ENCODE measurements around the gene ULK4. TPM values are rescaled to one million over a fixed set of nuclear protein-coding genes. Genes with fewer than 3 reads are reported as not detected.

The ULK4 gene
- total RNA-seq, 1 experiment from 2014 or later = 6.6 TPM

DNA sequence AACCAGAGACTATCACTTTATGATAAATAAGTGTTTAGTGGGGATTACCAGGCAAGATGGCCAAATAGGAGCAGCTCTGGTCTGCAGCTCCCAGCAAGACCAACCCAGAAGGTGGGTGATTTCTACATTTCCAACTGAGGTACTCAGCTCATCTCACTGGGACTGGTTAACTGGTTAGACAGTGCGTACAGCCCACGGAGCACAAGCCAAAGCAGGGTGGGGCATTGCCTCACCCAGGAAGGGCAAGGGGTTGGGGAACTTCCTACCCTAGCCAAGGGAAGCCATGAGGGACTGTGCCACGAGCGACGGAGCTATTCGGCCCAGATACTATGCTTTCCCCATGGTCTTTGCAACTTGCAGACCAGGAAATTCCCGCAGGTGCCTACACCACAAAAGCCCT, 591.6 kb downstream of the ULK4 start:
- Histone ChIP-seq H3K27me3 (ENCODE audit: control insufficient read depth, insufficient read depth, low read length) (no peaks in the 10 kb centered on the region), H3K4me3 (ENCODE audit: insufficient read depth, low read depth, low read length) (no peak overlapping the region), H3K36me3 (replicated peaks; ENCODE audit: control insufficient read depth, insufficient read depth, low read length) (no peaks in the 10 kb centered on the region)
- DNase-seq = no peak

DNA sequence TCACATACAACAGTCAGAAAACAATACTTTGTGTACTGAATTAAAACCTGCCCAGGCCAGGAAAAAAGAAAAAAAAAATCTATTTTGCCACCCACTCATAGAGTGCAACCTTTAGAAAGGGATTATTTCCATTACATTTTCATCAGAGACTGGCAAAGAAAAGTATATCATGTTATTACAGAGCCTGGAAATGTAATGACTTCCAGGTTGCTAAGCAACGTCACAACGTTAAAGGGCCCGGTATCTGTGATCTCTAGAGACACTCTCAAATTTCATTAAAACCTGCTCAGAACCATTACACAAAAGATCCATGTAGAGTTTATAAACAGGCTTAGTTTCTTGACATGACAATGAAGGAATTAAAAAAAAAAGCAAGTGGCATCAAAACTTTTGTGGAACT, 592.1 kb downstream of the ULK4 start:
- no peak for DNase-seq
- Histone ChIP-seq H3K36me3 (replicated peaks; ENCODE audit: control insufficient read depth, insufficient read depth, low read length) (no peaks in the 10 kb centered on the region), H3K27me3 (ENCODE audit: control insufficient read depth, insufficient read depth, low read length) (no peaks in the 10 kb centered on the region), H3K4me3 (ENCODE audit: insufficient read depth, low read depth, low read length) (no peak overlapping the region)

DNA sequence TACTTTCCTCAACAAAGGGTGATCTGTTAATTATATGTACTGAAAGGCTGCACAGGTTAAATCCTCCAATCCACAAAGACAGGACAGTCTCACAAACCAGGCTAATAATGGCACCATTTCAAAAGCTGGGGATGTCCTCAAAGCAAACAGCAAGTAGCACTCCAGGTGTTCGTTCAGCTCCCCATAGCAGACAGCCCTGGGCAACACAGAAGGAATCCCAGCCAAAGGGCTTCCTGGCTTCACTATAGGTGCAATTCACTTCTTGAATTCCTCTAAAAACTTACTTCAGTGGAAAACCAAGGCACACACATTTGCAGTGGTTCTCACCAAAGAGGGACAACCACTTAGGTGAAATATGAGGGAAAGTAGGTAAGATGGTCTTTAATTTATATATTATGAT, 595.9 kb downstream of the ULK4 start:
- H3K4me3 ChIP-seq (ENCODE audit: insufficient read depth, low read depth, low read length) = no peak overlapping the region
- no peaks in the 10 kb centered on the region for H3K27me3 ChIP-seq (ENCODE audit: control insufficient read depth, insufficient read depth, low read length)
- H3K36me3 ChIP-seq (replicated peaks; ENCODE audit: control insufficient read depth, insufficient read depth, low read length) = no peaks in the 10 kb centered on the region
- no peak for DNase-seq

DNA sequence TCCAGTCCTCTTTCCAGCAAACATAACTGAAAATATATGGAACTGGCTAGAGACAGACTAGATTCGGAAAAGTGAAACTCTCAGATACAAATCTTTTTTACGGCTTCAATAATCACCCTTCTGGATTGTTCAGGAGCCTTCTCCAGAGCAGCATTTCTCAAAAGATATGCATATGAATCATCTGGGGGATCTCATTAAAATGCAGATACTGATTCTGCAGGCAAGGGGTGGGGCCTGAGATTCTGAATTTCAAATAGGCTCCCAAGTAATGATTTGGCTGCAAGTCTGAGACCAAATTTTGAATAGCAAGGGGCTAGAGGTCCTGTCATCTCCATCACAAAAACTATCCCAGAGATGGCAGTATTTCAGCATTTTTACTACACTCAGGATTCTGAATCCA, 597.2 kb downstream of the ULK4 start:
- DNase-seq = no peak
- no peaks in the 10 kb centered on the region for H3K36me3 ChIP-seq (replicated peaks; ENCODE audit: control insufficient read depth, insufficient read depth, low read length)
- H3K27me3 ChIP-seq (ENCODE audit: control insufficient read depth, insufficient read depth, low read length) = no peaks in the 10 kb centered on the region
- no peak overlapping the region for H3K4me3 ChIP-seq (ENCODE audit: insufficient read depth, low read depth, low read length)

DNA sequence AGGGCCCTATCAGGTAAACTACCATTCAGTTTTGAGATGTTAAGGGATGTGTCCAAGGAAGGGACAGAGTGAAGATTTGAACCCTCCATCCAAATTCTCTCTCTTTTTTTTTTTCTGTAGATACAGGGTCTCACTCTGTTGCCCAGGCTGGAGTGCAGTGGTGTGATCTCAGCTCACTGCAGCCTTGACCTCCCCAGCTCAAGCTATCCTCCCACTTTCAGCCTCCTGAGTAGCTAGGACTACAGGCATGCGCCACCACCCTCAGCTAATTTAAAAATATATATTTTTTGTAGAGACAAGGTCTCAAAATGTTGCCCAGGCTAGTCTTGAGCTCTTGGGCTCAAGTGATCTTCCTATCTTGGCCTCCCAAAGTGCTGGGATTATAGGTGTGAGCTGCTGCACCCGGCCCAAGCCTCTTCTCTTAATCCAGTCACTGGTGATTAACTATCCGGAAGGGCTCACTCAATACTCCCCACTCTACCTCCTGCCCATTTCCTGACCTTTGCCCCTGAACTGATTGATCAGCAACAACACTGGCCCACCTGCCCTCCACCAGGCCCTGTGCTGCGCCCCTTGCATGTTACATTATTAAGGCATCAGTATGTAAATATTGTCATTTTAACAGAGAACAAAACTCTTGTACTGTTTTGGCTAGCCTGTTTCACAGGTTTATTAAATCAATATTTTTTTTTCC, 597.9 kb downstream of the ULK4 start:
- DNase-seq = no peak
- no peaks in the 10 kb centered on the region for H3K27me3 ChIP-seq (ENCODE audit: control insufficient read depth, insufficient read depth, low read length)
- H3K36me3 ChIP-seq (replicated peaks; ENCODE audit: control insufficient read depth, insufficient read depth, low read length) = no peaks in the 10 kb centered on the region
- no peak overlapping the region for H3K4me3 ChIP-seq (ENCODE audit: insufficient read depth, low read depth, low read length)

DNA sequence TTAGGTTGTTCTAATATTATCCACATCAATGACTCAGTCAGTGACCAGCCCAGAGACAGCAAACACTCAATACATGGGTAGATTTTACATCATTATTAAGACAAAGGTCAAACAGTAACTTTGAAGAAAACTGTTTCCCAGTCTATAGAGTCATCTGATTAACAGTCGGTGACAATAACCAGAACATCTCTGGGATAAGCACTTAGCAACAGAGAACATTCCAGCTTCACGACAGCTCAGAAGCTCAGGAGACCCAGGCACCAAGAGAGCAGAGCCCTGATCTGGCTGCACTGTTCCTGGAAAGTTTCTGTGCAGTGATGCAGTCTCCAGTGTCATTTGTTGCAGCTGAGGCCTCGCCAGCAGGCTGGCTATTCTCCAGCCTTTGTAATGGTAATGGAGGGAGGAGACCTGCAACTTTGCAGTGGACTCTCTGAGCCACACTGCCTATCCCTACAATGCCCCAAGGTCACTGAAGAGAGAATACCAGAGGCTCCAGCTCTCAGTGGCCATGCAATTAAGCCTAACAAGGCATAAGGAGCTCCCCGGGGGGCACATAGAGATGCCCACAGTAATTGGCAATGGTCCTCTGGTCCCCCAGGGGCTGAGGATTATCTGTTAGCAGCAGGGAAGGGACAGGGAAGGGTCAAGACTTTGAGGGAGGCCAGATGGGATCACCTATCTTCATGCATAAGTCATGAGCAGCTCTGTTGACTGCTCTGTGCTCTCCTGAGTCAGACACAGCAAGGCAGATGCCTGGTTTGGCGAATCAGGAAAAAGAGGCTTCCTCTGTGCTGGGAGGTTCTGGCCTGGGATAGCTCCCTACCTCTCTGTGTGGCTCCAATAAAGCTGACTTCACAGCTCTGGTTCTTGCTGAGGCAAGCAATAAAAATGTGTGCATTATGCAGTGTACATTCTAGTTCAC, 599.0 kb downstream of the ULK4 start:
- peak; percentile 33 for DNase-seq
- no peak overlapping the region for H3K4me3 ChIP-seq (ENCODE audit: insufficient read depth, low read depth, low read length)
- no peaks in the 10 kb centered on the region for H3K27me3 ChIP-seq (ENCODE audit: control insufficient read depth, insufficient read depth, low read length)
- H3K36me3 ChIP-seq (replicated peaks; ENCODE audit: control insufficient read depth, insufficient read depth, low read length) = no peaks in the 10 kb centered on the region

DNA sequence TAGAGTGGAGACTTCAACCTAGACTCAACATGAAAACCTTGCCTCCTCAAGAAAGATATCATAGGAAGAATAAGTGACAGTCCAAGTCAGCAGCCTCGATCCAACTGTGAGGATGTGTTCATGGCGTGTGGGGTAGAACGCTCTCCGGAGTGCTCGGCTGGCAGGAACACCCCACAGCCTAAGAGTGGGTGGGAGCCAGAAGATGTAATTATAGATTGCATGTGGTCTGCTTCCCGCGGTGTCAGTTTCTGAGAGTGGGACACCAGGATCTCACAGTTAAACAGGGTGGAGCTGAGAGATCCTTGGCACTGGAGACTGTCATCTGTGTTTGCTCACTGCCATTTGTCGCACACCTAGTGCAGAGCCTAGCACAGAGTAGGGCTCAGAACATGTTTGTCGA, 604.6 kb downstream of the ULK4 start:
- Histone ChIP-seq H3K36me3 (replicated peaks; ENCODE audit: control insufficient read depth, insufficient read depth, low read length) (no peaks in the 10 kb centered on the region), H3K4me3 (ENCODE audit: insufficient read depth, low read depth, low read length) (no peak overlapping the region), H3K27me3 (ENCODE audit: control insufficient read depth, insufficient read depth, low read length) (no peaks in the 10 kb centered on the region)
- DNase-seq = no peak

DNA sequence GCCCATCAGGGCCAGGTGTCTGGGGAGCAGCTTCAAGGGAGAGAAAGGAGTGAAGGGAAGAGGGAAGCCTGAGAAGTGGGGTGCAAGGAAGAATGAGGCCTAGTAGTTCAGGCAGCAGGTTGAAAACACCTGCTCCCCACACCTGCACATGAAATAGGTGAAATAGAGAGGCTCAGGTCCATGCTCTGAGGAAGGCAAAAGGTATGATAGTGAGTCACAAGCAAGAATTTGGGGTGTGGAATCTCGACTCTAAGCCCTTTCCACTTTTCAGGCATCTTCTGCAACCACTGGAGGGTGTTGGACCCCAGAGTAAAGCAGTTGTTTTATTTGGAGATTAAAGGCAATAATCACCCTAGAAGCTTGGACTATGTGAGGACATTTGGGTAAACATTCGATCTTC, 605.1 kb downstream of the ULK4 start:
- Histone ChIP-seq H3K36me3 (replicated peaks; ENCODE audit: control insufficient read depth, insufficient read depth, low read length) (no peaks in the 10 kb centered on the region), H3K4me3 (ENCODE audit: insufficient read depth, low read depth, low read length) (no peak overlapping the region), H3K27me3 (ENCODE audit: control insufficient read depth, insufficient read depth, low read length) (no peaks in the 10 kb centered on the region)
- DNase-seq = no peak

DNA sequence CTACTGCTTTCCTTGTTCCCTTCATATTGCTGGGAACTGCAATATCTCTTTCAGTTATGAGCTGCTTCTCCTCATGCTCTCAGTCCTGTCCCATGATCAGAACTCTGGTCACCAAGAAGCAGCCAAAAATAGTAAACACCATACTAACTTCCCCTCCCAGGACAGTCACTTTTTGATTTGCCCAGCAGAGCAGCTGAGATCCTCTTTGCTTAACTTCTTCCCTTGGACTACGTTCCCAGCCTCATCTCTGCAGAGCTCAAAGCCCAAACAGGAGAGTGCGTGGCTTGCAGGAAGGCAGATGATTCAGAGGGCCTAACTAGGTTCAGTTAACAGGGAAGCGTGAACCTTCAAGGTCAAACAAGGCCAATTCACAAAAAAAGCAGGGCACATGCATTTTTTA, 609.4 kb downstream of the ULK4 start:
- H3K27me3 ChIP-seq (ENCODE audit: control insufficient read depth, insufficient read depth, low read length) = no peaks in the 10 kb centered on the region
- H3K4me3 ChIP-seq (ENCODE audit: insufficient read depth, low read depth, low read length) = no peak overlapping the region
- no peak for DNase-seq
- H3K36me3 ChIP-seq (replicated peaks; ENCODE audit: control insufficient read depth, insufficient read depth, low read length) = no peaks in the 10 kb centered on the region

DNA sequence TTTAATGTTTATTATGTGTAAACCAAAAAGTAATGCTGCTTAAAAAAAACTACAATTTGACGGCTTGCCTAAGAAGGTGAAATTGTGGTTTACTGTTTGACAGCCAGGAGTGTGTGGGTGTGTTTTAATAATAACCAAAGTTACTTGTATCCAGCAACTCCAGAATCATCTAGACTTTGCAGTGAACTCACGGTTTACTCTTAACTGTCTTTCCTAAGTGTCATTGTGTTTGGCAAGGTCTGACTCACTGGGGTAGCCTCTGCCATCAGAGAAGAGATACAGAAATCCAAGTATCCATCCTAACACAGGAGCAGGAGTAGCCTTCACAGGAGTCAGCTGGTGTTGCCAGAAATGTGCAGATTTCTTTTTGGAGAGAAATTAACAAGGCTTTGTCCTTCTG, 611.5 kb downstream of the ULK4 start:
- no peaks in the 10 kb centered on the region for H3K27me3 ChIP-seq (ENCODE audit: control insufficient read depth, insufficient read depth, low read length)
- H3K36me3 ChIP-seq (replicated peaks; ENCODE audit: control insufficient read depth, insufficient read depth, low read length) = no peaks in the 10 kb centered on the region
- no peak overlapping the region for H3K4me3 ChIP-seq (ENCODE audit: insufficient read depth, low read depth, low read length)
- no peak for DNase-seq

DNA sequence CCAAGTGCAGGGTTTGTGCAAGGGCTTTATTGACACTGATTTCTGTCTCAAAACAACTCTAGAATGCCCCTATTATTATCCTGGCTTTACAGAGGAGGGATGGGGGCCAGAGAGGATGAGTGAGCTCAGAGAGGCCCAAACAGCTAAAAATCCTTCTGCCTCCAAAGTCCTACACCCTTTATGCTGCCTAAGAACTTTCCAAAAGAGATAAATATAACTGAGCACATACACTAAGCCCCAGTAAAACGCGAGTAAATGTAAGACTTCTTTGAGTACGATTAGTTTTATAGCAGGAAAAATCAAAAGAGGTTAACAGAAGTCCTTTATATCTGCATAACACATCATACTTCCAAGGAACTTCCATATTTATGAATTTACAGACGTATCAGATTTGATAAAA, 613.5 kb downstream of the ULK4 start:
- Histone ChIP-seq H3K4me3 (ENCODE audit: insufficient read depth, low read depth, low read length) (no peak overlapping the region), H3K36me3 (replicated peaks; ENCODE audit: control insufficient read depth, insufficient read depth, low read length) (no peaks in the 10 kb centered on the region), H3K27me3 (ENCODE audit: control insufficient read depth, insufficient read depth, low read length) (no peaks in the 10 kb centered on the region)
- no peak for DNase-seq

DNA sequence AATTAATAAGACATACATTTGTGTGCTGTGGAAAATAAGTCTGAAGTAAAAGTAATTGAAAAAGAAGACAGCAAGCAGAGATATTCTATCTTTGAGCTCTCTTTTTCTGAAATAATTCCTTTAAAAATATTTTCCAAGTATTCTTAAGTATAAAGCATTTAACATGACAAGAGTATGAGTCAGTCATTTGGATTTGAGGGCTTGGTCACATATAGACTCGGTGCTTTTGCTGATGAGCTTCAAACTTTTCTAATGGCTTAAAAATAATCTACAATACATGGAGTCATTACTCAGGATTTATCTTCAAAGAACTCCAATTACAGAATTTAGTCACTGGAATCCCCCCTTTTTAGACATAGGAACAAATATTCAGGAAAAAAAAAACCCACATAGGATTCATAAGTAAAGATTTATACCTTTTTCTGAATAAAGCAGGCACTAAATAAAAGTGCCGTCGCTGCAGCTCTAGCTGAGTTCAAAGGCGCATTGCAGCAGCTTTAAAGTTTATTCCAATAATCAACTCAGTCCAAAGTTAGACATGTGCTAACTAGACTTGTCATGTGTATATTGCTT, 615.1 kb downstream of the ULK4 start:
- DNase-seq = no peak
- H3K27me3 ChIP-seq (ENCODE audit: control insufficient read depth, insufficient read depth, low read length) = no peaks in the 10 kb centered on the region
- H3K36me3 ChIP-seq (replicated peaks; ENCODE audit: control insufficient read depth, insufficient read depth, low read length) = no peaks in the 10 kb centered on the region
- H3K4me3 ChIP-seq (ENCODE audit: insufficient read depth, low read depth, low read length) = no peak overlapping the region

DNA sequence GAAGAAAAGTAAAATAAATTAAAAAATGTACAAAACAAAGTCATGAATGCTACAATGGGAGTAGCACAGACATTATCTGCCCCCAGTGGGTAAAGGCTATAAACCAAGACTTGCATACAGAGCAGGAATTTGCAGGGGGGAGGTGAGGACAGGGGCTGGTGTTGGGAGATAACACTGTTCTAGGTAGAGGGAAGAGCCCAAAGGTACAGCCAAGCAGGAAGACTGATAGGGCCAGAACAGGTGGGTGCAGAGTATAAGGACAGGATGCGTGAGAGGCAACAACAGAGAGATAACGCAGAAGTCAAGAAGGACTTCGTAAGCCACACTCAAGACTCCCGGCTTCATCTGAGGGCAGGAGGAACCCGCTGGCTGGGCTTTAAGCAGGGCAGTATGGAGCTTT, 616.1 kb downstream of the ULK4 start:
- Histone ChIP-seq H3K36me3 (replicated peaks; ENCODE audit: control insufficient read depth, insufficient read depth, low read length) (no peaks in the 10 kb centered on the region), H3K27me3 (ENCODE audit: control insufficient read depth, insufficient read depth, low read length) (no peaks in the 10 kb centered on the region), H3K4me3 (ENCODE audit: insufficient read depth, low read depth, low read length) (no peak overlapping the region)
- no peak for DNase-seq

DNA sequence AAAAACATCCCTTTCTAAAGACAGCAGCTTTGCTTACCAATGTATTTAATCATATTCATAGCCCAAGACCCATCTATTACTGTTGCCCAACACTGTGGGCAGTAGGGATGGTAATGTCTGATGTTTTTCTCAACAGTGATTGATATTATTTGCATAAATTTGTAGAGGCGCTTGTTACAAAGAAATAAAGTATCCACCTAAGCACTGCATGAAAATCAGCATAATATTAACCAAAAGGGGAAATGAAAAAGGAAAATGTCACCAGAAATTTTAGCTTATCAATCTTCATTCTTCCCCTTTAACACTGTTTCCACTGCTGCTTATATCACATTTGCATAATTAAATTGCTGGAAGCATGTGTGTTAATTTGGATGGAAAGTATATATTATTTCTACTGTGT, 622.1 kb downstream of the ULK4 start:
- Histone ChIP-seq H3K27me3 (ENCODE audit: control insufficient read depth, insufficient read depth, low read length) (no peaks in the 10 kb centered on the region), H3K36me3 (replicated peaks; ENCODE audit: control insufficient read depth, insufficient read depth, low read length) (no peaks in the 10 kb centered on the region), H3K4me3 (ENCODE audit: insufficient read depth, low read depth, low read length) (no peak overlapping the region)
- DNase-seq = no peak

DNA sequence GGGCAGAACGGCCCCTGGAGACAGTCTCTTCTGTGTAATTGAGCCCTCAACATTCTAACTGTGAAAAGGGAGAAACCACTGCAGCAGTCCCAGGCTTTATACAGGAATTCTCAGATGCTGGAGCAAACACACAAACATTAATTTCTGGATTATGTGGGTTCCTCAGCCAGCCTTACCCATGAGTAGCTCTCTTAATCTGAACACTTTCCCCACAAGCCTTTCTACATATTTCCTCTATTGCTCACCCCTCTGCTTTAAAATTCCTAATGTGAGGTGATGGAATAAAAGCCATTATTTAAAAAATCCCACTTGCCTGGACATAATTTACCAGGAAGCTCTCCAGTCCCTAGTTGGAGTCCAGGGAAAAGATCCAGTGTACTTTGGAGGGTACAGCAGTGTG, 623.6 kb downstream of the ULK4 start:
- no peak for DNase-seq
- Histone ChIP-seq H3K27me3 (ENCODE audit: control insufficient read depth, insufficient read depth, low read length) (no peaks in the 10 kb centered on the region), H3K36me3 (replicated peaks; ENCODE audit: control insufficient read depth, insufficient read depth, low read length) (no peaks in the 10 kb centered on the region)

More for the DNA sequence above, 623.6 kb downstream of the ULK4 start:
- no peak overlapping the region for H3K4me3 ChIP-seq (ENCODE audit: insufficient read depth, low read depth, low read length)
